Activated gamma-delta T cell (primary cell): ENCODE data around the gene FAM135A.
"Not testable (repeated sequence)": the region's sequence is repeated elsewhere in the genome, so short reads cannot be mapped to it uniquely, and the experiment has no call there.

Source experiments
- DNase-seq: peaks from one replicate; lab custom pipeline; 2025; lab: John Stamatoyannopoulos, UW

Gene FAM135A

GRCh38 chr6:70547905-70548304 lies 134.6 kb downstream of the FAM135A start:
- DNase-seq, result no peak

- no peak for DNase-seq
Observed at GRCh38 chr6:70549327-70549726, 136.0 kb downstream of the FAM135A start.

- no peak for DNase-seq
Observed at GRCh38 chr6:70551566-70551965, 138.3 kb downstream of the FAM135A start.

GRCh38 chr6:70552286-70552940 lies 139.1 kb downstream of the FAM135A start:
- not testable (repeated sequence) for DNase-seq

GRCh38 chr6:70552974-70553373 lies 139.7 kb downstream of the FAM135A start:
- no peak for DNase-seq

GRCh38 chr6:70557998-70558397 lies 144.7 kb downstream of the FAM135A start:
- no peak for DNase-seq

- not testable (repeated sequence) for DNase-seq
Observed at GRCh38 chr6:70562401-70562800, 149.1 kb downstream of the FAM135A start.

- DNase-seq, result no peak
Observed at GRCh38 chr6:70563530-70563929, 150.2 kb downstream of the FAM135A start.

GRCh38 chr6:70566751-70567382 lies 153.6 kb downstream of the FAM135A start, which contains the start of gene SDHAF4:
Gene SDHAF4 (plus strand): TSS chr6:70566930. CDS start chr6:70566941, 11 bp downstream.
- DNase-seq, result peak; percentile 80

- no peak for DNase-seq
Observed at GRCh38 chr6:70574643-70575042, 161.3 kb downstream of the FAM135A start.

- no peak for DNase-seq
Observed at GRCh38 chr6:70575899-70576495, 162.7 kb downstream of the FAM135A start.

GRCh38 chr6:70586114-70586513 lies 172.8 kb downstream of the FAM135A start:
- DNase-seq, result no peak

- no peak for DNase-seq
Observed at GRCh38 chr6:70590400-70590799, 177.1 kb downstream of the FAM135A start.

- no peak for DNase-seq
Observed at GRCh38 chr6:70592391-70593117, 179.2 kb downstream of the FAM135A start.

- DNase-seq, result no peak
Observed at GRCh38 chr6:70593118-70593486, 179.8 kb downstream of the FAM135A start.

GRCh38 chr6:70599187-70599586 lies 185.9 kb downstream of the FAM135A start:
- DNase-seq, result no peak

GRCh38 chr6:70601014-70601413 lies 187.7 kb downstream of the FAM135A start:
- DNase-seq, result no peak

- no peak for DNase-seq
Observed at GRCh38 chr6:70604254-70604653, 190.9 kb downstream of the FAM135A start.

GRCh38 chr6:70607371-70607770 lies 194.1 kb downstream of the FAM135A start:
- not testable (repeated sequence) for DNase-seq

GRCh38 chr6:70609181-70609580 lies 195.9 kb downstream of the FAM135A start:
- DNase-seq, result not testable (repeated sequence)
